ENCODE data around the gene PGF.

The PGF gene

GRCh38 chr14:74956280-74957072 lies 1.1 kb upstream of the PGF start:
- no peak for ATAC-seq (ENCODE audit: low read depth)
- H3K27ac Mint-ChIP-seq, result no peak overlapping the region
- peaks cover 3% of the 10 kb centered on the region for H3K4me1 Mint-ChIP-seq
- no peaks in the 10 kb centered on the region for H3K36me3 Mint-ChIP-seq
- no peaks in the 10 kb centered on the region for H3K9me3 Mint-ChIP-seq
- peaks cover 6% of the 10 kb centered on the region for H3K27me3 Mint-ChIP-seq
- DNase-seq (ENCODE audit: low spot score in 2 of 2), result no peak
- H3K4me3 Mint-ChIP-seq, result peak overlapping the region; percentile 62

- no peak for ATAC-seq (ENCODE audit: low read depth)
- peaks cover 6% of the 10 kb centered on the region for H3K27me3 Mint-ChIP-seq
- H3K4me1 Mint-ChIP-seq, result peaks cover 3% of the 10 kb centered on the region
- H3K36me3 Mint-ChIP-seq, result no peaks in the 10 kb centered on the region
- H3K9me3 Mint-ChIP-seq, result no peaks in the 10 kb centered on the region
- no peak overlapping the region for H3K27ac Mint-ChIP-seq
- H3K4me3 Mint-ChIP-seq, result no peak overlapping the region
- DNase-seq (ENCODE audit: low spot score in 2 of 2), result no peak
These were observed 556 bp upstream of the PGF start for GRCh38 chr14:74956027-74956279.

GRCh38 chr14:74954947-74955228 lies 509 bp downstream of the PGF start:
- H3K36me3 Mint-ChIP-seq, result no peaks in the 10 kb centered on the region
- peak; percentile 12 for ATAC-seq (ENCODE audit: low read depth)

GRCh38 chr14:74954232-74954946 lies 1.0 kb downstream of the PGF start:
- peaks cover 3% of the 10 kb centered on the region for H3K4me1 Mint-ChIP-seq
- no peak for DNase-seq (ENCODE audit: low spot score in 2 of 2)
- no peak overlapping the region for H3K27ac Mint-ChIP-seq

More at GRCh38 chr14:74954947-74955228, 509 bp downstream of the PGF start:
- no peak for DNase-seq (ENCODE audit: low spot score in 2 of 2)
- Mint-ChIP-seq H3K9me3 (no peaks in the 10 kb centered on the region), H3K27me3 (peaks cover 10% of the 10 kb centered on the region), H3K27ac (no peak overlapping the region), H3K4me1 (peaks cover 3% of the 10 kb centered on the region), H3K4me3 (peak overlapping the region; percentile 68)

GRCh38 chr14:74953686-74954085 lies 1.7 kb downstream of the PGF start:
- Mint-ChIP-seq H3K27ac (no peak overlapping the region), H3K4me1 (peaks cover 3% of the 10 kb centered on the region), H3K36me3 (no peaks in the 10 kb centered on the region), H3K27me3 (peaks cover 11% of the 10 kb centered on the region), H3K4me3 (no peak overlapping the region), H3K9me3 (no peaks in the 10 kb centered on the region)
- no peak for DNase-seq (ENCODE audit: low spot score in 2 of 2)
- no peak for ATAC-seq (ENCODE audit: low read depth)

More at GRCh38 chr14:74954232-74954946, 1.0 kb downstream of the PGF start:
- Mint-ChIP-seq H3K36me3 (no peaks in the 10 kb centered on the region), H3K27me3 (peaks cover 11% of the 10 kb centered on the region), H3K4me3 (no peak overlapping the region), H3K9me3 (no peaks in the 10 kb centered on the region)
- no peak for ATAC-seq (ENCODE audit: low read depth)

- Mint-ChIP-seq H3K9me3 (no peaks in the 10 kb centered on the region), H3K36me3 (no peaks in the 10 kb centered on the region), H3K27ac (no peak overlapping the region), H3K4me3 (no peak overlapping the region), H3K4me1 (peaks cover 3% of the 10 kb centered on the region), H3K27me3 (peaks cover 11% of the 10 kb centered on the region)
- ATAC-seq (ENCODE audit: low read depth), result no peak
- no peak for DNase-seq (ENCODE audit: low spot score in 2 of 2)
These were observed 2.5 kb downstream of the PGF start for GRCh38 chr14:74952697-74953484.

GRCh38 chr14:74952180-74952665 lies 3.2 kb downstream of the PGF start:
- Mint-ChIP-seq H3K9me3 (no peaks in the 10 kb centered on the region), H3K4me1 (peaks cover 3% of the 10 kb centered on the region), H3K36me3 (no peaks in the 10 kb centered on the region), H3K4me3 (no peak overlapping the region), H3K27ac (no peak overlapping the region), H3K27me3 (peaks cover 11% of the 10 kb centered on the region)
- ATAC-seq (ENCODE audit: low read depth), result no peak
- no peak for DNase-seq (ENCODE audit: low spot score in 2 of 2)

GRCh38 chr14:74951443-74952179 lies 3.8 kb downstream of the PGF start:
- Mint-ChIP-seq H3K9me3 (no peaks in the 10 kb centered on the region), H3K27ac (no peak overlapping the region), H3K4me1 (peaks cover 8% of the 10 kb centered on the region), H3K27me3 (peaks cover 11% of the 10 kb centered on the region), H3K36me3 (no peaks in the 10 kb centered on the region), H3K4me3 (no peak overlapping the region)
- no peak for DNase-seq (ENCODE audit: low spot score in 2 of 2)
- no peak for ATAC-seq (ENCODE audit: low read depth)

GRCh38 chr14:74950795-74951442 lies 4.5 kb downstream of the PGF start:
- Mint-ChIP-seq H3K9me3 (no peaks in the 10 kb centered on the region), H3K4me3 (no peak overlapping the region), H3K27ac (no peak overlapping the region), H3K36me3 (no peaks in the 10 kb centered on the region), H3K4me1 (peaks cover 10% of the 10 kb centered on the region), H3K27me3 (peaks cover 8% of the 10 kb centered on the region)
- no peak for DNase-seq (ENCODE audit: low spot score in 2 of 2)
- no peak for ATAC-seq (ENCODE audit: low read depth)

GRCh38 chr14:74949859-74950573 lies 5.4 kb downstream of the PGF start:
- H3K4me3 Mint-ChIP-seq, result no peak overlapping the region
- no peaks in the 10 kb centered on the region for H3K36me3 Mint-ChIP-seq
- ATAC-seq (ENCODE audit: low read depth) (no peak), DNase-seq (ENCODE audit: low spot score in 2 of 2) (no peak)
- peaks cover 10% of the 10 kb centered on the region for H3K4me1 Mint-ChIP-seq
- peaks cover 8% of the 10 kb centered on the region for H3K27me3 Mint-ChIP-seq
- H3K9me3 Mint-ChIP-seq, result no peaks in the 10 kb centered on the region
- no peak overlapping the region for H3K27ac Mint-ChIP-seq

GRCh38 chr14:74949191-74949601 lies 6.2 kb downstream of the PGF start:
- Mint-ChIP-seq H3K4me1 (peaks cover 10% of the 10 kb centered on the region), H3K27ac (no peak overlapping the region), H3K27me3 (peaks cover 8% of the 10 kb centered on the region), H3K4me3 (no peak overlapping the region), H3K36me3 (no peaks in the 10 kb centered on the region), H3K9me3 (no peaks in the 10 kb centered on the region)
- DNase-seq (ENCODE audit: low spot score in 2 of 2) (no peak), ATAC-seq (ENCODE audit: low read depth) (no peak)

GRCh38 chr14:74948228-74949175 lies 6.9 kb downstream of the PGF start:
- Mint-ChIP-seq H3K9me3 (no peaks in the 10 kb centered on the region), H3K27ac (no peak overlapping the region), H3K36me3 (no peaks in the 10 kb centered on the region), H3K27me3 (peaks cover 7% of the 10 kb centered on the region), H3K4me3 (no peak overlapping the region), H3K4me1 (peaks cover 10% of the 10 kb centered on the region)
- ATAC-seq (ENCODE audit: low read depth) (no peak), DNase-seq (ENCODE audit: low spot score in 2 of 2) (no peak)
